SU-DHL-6 (cell line): Measurements from ENCODE around the gene FRMD3.

ENCODE experiments used
- H2AFZ ChIP-seq: fragments of 200-600 bp; sonication (generic); 2 replicates; pipeline ENCODE4 v1.6.1; 2014; ENCODE audit warnings: low read depth, mild to moderate bottlenecking, moderate library complexity, mixed read lengths, antibody characterized with exemption, low read length; ENCODE audit not compliant: severe bottlenecking
- H3F3A ChIP-seq: fragments of 200-600 bp; shearing (Covaris generic); 2 replicates; pipeline ENCODE4 v1.6.0; 2016; ENCODE audit warnings: antibody characterized with exemption, mild to moderate bottlenecking; ENCODE audit not compliant: insufficient read depth
- H3K27ac ChIP-seq: fragments of 200-600 bp; sonication (generic); 2 replicates; pipeline ENCODE4 v1.5.1; 2016; ENCODE audit warnings: low read depth, mild to moderate bottlenecking, low read length, moderate library complexity, mixed read lengths
- H3K27me3 ChIP-seq: fragments of 200-600 bp; sonication (generic), shearing (Covaris generic); 2 replicates; pipeline ENCODE4 v1.6.0; 2014; ENCODE audit warnings: mild to moderate bottlenecking, low read length
- H3K36me3 ChIP-seq: fragments of 200-600 bp; sonication (generic); 2 replicates; pipeline ENCODE4 v1.6.1; 2014; ENCODE audit warnings: mild to moderate bottlenecking, low read length, mixed read lengths
- H3K4me2 ChIP-seq: fragments of 300-600, 200-600 bp; shearing (Covaris generic), sonication (generic); 2 replicates; pipeline ENCODE4 v1.6.0; 2014; ENCODE audit warnings: low read length, low read depth, mild to moderate bottlenecking; ENCODE audit not compliant: poor library complexity, severe bottlenecking
- H3K4me3 ChIP-seq: fragments of 200-600 bp; sonication (generic); 2 replicates; pipeline ENCODE4 v1.5.1; 2014; ENCODE audit warnings: antibody characterized with exemption, low read length, mild to moderate bottlenecking, mixed read lengths; ENCODE audit not compliant: insufficient read depth, poor library complexity, severe bottlenecking
- H3K79me2 ChIP-seq: fragments of 200-600 bp; sonication (generic); 2 replicates; pipeline ENCODE4 v1.6.1; 2014; ENCODE audit warnings: mild to moderate bottlenecking, low read length, moderate library complexity; ENCODE audit not compliant: insufficient read depth
- H3K9ac ChIP-seq: fragments of 200-600 bp; sonication (generic); 2 replicates; pipeline ENCODE4 v1.7.0; 2014; ENCODE audit warnings: mild to moderate bottlenecking, low read length
- H3K9me2 ChIP-seq: fragments of 200-600 bp; sonication (generic); replicated peaks from 2 replicates; pipeline ENCODE4 v1.6.1; 2014; ENCODE audit warnings: low read length; ENCODE audit not compliant: insufficient read depth
- H3K9me3 ChIP-seq: fragments of 200-600 bp; sonication (generic); 2 replicates; pipeline ENCODE4 v1.6.1; 2014; ENCODE audit warnings: low read length, mixed read lengths; ENCODE audit not compliant: insufficient read depth
- H4K20me1 ChIP-seq: fragments of 200-600 bp; sonication (generic); 2 replicates; pipeline ENCODE4 v1.6.1; 2014; ENCODE audit warnings: low read depth, mild to moderate bottlenecking, antibody characterized with exemption, low read length, moderate library complexity, mixed read lengths
- CTCF ChIP-seq: fragments of 200-600 bp; sonication (generic); IDR thresholded peaks from one replicate; pipeline ENCODE4 v1.5.1; 2017; ENCODE audit warnings: antibody characterized with exemption, mild to moderate bottlenecking, low read length, moderate library complexity; ENCODE audit not compliant: insufficient read depth, poor library complexity, severe bottlenecking
- EZH2phosphoT487 ChIP-seq: fragments of 200-600 bp; sonication (generic), shearing (Covaris generic); conservative IDR thresholded peaks from 2 replicates; pipeline ENCODE4 v1.6.1; 2018; ENCODE audit warnings: mild to moderate bottlenecking, antibody characterized with exemption, low read length, moderate library complexity, mixed read lengths

The FRMD3 gene

GRCh38 chr9:83432877-83433550 is 105.2 kb downstream of the FRMD3 start:
- no peaks in the 10 kb centered on the region for H3F3A ChIP-seq
- no peaks in the 10 kb centered on the region for H3K9me2 ChIP-seq
- no peak overlapping the region for H3K9ac ChIP-seq
- no peak for TF ChIP-seq EZH2phosphoT487
- TF ChIP-seq CTCF = no peak
- H4K20me1 ChIP-seq = no peaks in the 10 kb centered on the region
- no peaks in the 10 kb centered on the region for H3K36me3 ChIP-seq
- H3K9me3 ChIP-seq = no peaks in the 10 kb centered on the region
- no peak overlapping the region for H2AFZ ChIP-seq
- no peak overlapping the region for H3K4me2 ChIP-seq
- no peak overlapping the region for H3K4me3 ChIP-seq
- H3K79me2 ChIP-seq = no peaks in the 10 kb centered on the region
- H3K27me3 ChIP-seq = no peaks in the 10 kb centered on the region
- no peak overlapping the region for H3K27ac ChIP-seq

- Histone ChIP-seq H3F3A (no peaks in the 10 kb centered on the region), H3K27ac (no peak overlapping the region), H3K4me2 (no peak overlapping the region)
Observed at GRCh38 chr9:83432104-83432627, 106.0 kb downstream of the FRMD3 start.

GRCh38 chr9:83431101-83432060 is 106.8 kb downstream of the FRMD3 start:
- Histone ChIP-seq H3K9me3 (no peaks in the 10 kb centered on the region), H4K20me1 (no peaks in the 10 kb centered on the region), H3K9ac (no peak overlapping the region), H3K9me2 (no peaks in the 10 kb centered on the region), H2AFZ (no peak overlapping the region), H3K27ac (no peak overlapping the region), H3F3A (no peaks in the 10 kb centered on the region), H3K4me2 (no peak overlapping the region), H3K27me3 (no peaks in the 10 kb centered on the region), H3K4me3 (no peak overlapping the region), H3K79me2 (no peaks in the 10 kb centered on the region), H3K36me3 (no peaks in the 10 kb centered on the region)
- TF ChIP-seq EZH2phosphoT487 (no peak), CTCF (no peak)

More at GRCh38 chr9:83432104-83432627, 106.0 kb downstream of the FRMD3 start:
- Histone ChIP-seq H3K9me2 (no peaks in the 10 kb centered on the region), H3K27me3 (no peaks in the 10 kb centered on the region), H4K20me1 (no peaks in the 10 kb centered on the region), H3K36me3 (no peaks in the 10 kb centered on the region), H3K9ac (no peak overlapping the region), H2AFZ (no peak overlapping the region), H3K9me3 (no peaks in the 10 kb centered on the region), H3K4me3 (no peak overlapping the region), H3K79me2 (no peaks in the 10 kb centered on the region)
- TF ChIP-seq EZH2phosphoT487 = no peak
- no peak for TF ChIP-seq CTCF
